Measurements from ENCODE around the gene STAG1.

GRCh38 chr3:136512381-136512780, 239.8 kb downstream of the STAG1 start:
- TF ChIP-seq CTCF (IDR thresholded peaks at IDR 0.05; ENCODE audit: insufficient read depth, low read depth, low read length): no peak
- TF ChIP-seq EZH2 (IDR thresholded peaks at IDR 0.05; ENCODE audit: insufficient read depth, low read length): no peak

Measured in astrocyte (in vitro differentiated cells and primary cell).